ENCODE results near the gene HCN1.
"Not testable (repeated sequence)": the region's sequence is repeated elsewhere in the genome, so short reads cannot be mapped to it uniquely, and the experiment has no call there.

Gene HCN1

DNA sequence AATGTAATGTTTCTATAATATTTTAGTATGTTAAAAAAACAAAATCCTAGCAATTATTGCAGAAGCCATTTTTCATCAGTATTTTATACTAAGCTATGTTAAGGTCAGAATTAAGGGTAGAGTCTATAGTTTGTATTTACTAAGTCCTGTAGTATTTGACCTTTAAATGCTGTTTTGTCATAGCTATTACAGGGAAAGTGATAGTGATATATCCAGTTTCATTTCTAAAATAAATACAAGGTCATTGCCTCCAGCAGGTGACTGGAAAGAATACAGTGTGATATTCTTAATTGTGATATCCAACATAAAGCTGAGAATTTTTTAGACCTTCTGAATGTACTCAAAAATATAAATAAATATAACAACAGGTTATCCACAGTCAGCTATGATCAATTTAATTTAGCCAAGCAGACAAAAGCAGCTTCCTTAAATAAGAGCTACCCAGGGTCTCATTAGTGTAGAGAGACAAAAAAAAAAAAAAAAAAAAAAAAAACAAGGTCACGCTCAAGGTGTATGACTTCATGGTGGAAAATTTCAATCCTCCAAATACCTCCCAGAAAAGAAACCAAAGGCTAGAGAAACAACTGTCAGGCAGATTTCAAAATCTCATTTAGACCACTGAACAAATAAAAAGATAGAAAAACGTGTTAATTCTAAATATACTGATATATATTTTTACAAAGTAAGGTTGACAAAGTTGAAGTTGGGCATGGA, 278.7 kb downstream of the HCN1 start:
- DNase-seq (ENCODE audit: low read depth in 2 of 2): no peak

DNA sequence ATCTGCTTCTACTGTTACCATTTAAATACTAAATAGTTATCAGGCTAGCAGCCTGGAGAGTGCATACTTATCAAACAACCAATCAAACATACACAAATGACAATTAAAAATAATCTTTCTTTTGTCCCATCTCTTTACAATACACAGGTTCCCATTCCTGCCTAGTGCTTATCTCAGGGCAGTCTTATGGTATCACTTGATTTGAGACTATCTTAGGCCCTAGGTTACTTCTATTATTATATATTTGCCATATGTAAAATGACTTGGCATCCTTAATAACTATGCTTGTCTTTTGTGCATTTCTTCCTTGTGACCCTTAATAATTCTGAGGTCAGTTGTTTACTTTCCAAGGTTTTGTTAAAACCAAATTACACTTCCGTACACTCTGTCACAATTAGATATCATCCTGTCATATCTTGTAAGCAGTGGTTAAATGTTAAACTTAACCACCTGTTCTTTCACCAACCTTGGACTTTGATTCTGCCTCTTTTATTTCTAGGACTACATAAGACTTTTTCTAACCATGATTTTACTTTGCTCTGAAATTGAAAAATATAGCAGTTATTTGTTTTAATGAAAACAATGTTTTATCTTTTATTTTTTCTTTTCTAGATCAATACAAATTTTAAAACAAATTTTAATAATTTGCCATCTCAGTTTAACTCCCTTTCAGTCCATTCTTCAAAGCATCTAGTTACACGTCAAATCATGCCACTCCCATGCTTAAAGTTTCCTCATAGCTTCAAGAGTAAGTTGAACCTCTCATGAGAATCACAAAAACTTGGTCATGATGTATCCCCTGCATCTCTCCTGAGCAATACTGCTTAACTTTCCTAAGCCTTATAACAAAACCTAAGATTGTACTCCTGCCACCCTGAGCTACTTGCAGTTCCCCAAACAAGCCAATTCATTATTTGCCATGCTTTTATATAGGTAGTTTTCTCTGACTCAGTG, 281.3 kb downstream of the HCN1 start:
- no peak for DNase-seq (ENCODE audit: low read depth in 2 of 2)

DNA sequence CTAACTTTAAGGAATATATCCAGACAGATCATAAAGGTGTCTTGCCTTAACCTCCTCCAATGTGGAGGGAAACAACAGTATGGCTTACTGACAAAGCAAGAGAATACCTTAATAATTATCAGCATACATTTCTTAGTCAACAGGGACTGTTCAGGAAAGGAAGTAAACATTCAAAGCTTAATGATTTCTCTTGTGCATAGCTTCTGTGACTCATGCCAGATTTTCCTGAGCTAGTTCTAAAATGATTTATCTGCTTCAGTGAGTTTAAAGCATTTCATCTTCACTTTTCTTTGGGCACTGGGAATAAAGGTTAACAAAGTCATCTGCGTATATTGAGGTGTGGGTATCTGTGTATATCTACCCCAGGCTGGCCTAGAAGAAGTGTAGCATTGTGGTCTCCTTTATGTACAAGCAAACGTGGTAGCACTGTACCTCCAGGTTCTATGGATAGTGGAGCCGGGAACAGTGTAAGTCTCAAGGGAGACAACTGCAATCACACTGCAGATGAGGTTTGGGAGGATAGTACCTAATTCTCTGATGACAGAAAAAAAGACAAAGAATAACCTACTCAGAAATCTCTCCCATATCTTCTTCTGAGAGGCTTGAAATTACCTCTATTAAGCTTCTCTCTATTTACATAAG, 284.1 kb downstream of the HCN1 start:
- DNase-seq (ENCODE audit: low read depth in 2 of 2): no peak

DNA sequence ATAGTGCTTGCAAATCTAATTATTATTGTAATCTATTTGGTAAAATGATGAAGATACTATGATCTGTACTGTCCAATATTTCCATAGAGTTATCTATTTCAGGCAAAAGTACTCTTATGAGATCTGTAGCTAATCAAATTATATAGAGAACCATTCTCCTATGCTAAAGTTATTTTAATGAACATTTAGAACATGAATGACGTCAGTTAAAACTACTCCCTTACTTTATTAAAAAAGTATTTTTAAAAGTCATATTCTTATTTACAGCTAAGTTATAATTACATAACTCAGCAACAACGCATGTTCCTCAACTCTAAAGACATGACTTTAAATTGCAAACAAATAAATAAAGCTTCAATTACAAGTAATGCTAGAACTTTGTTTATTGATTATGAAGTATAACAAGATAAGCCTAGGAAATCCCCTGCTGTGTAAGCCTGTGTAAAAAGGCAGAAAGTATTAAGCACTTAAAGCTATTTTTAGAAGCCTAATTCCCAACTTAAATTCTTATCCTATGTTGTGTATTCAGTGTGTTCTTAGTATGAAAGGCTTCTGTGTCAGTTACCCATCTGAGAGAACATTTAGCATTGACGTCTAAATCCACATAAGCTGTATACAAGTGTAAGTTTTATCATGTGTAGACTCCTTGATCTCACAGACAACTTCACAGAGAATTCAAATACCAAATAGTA, 285.7 kb downstream of the HCN1 start:
- DNase-seq (ENCODE audit: low read depth in 2 of 2): no peak

DNA sequence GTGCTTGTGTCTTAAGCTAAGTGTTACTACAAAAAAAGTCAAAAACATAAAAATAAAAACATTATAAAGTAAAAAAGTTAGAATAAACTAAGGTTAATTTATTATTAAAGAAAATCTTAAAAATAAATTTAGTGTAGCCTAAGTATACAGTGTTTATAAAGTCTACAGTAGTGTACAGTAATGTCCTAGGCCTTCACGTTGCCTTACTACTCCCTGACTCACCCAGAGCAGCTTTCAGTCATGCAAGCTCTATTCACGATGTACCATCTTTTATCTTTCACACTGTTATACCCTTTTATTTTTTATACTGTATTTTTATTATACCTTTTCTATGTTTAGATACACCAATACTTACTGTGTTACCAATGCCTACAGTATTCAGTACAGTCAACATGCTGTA, 288.1 kb downstream of the HCN1 start:
- no peak for DNase-seq (ENCODE audit: low read depth in 2 of 2)

DNA sequence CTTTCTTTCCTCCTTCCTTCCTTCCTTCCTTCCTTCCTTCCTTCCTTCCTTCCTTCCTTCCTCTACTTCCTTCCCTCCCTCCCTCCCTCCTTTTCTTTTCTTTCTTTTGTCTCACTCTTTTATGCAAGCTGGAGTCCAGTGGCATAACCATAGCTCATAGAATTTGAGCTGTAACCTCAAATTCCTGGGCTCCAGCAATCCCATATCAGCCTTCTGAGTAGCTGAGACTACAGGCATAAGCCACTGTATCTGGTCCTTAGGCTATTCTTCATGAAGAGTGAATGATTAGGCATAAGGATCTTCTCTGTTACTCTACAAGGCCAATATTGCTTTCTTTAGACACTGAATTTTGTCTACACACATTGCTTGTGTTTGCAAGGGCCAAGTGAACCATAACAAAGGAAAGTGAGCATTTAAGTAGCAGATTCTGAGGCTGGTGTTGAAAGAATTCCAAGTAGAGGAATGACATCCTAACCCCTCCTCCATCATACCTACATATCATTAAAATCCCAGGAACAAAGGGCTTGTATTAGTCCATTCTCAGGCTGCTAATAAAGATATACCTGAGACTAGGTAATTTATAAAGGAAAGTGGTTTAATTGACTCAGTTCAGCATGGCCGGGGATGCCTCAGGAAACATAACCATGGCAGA, 293.2 kb downstream of the HCN1 start:
- DNase-seq (ENCODE audit: low read depth in 2 of 2): no peak

DNA sequence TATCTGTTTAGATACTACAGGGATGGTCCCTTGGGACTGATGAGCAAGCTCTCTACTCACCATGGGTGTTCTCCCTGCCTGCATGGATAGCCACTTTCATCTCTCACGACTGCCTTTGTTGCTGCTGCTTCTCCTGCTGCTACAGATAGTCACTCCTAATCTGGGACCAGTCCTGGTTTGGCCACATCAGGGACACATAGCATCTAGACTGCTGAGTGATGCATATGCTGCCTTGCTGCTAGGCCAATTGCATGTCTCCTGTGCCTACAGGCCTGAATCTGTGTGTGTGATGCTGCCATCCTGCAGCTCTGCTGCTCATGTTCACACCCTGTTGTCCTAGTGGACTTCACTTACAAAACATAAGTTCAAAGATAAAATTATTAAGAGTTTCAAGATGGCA, 297.1 kb downstream of the HCN1 start:
- no peak for DNase-seq (ENCODE audit: low read depth in 2 of 2)

DNA sequence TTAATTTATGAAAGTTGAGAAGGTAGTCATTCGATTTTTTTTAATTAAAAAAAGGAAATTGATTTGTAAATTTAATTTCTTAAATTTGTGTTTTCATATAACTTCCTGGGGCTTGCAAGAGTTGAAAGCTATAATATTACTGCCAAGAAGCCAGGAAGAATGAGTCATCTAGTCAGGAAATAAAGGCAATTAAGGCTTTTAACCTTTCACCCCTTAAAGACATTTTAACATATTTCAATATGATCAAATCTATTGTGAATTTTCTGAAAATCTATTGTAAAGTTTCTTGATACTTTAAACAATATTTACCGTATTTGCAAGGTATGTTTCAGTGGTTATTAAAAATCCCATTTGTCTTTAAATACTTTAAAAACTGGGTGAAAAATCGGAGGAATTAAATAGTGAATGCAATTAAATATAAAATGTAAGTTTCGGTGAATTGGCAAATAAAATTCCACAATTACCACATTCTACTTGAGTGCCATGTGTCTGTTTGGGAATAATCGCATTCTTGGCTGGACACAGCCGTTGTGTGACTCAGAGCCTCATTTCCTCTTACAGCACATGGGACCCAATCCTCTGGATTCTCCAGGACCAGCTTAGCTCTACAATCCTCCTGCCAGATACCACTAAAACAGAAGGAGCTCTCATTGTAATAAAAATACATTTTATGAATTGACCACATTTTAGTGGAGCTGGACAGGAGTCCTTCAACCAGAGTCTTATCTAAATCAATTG, 310.7 kb downstream of the HCN1 start:
- no peak for DNase-seq (ENCODE audit: low read depth in 2 of 2)

DNA sequence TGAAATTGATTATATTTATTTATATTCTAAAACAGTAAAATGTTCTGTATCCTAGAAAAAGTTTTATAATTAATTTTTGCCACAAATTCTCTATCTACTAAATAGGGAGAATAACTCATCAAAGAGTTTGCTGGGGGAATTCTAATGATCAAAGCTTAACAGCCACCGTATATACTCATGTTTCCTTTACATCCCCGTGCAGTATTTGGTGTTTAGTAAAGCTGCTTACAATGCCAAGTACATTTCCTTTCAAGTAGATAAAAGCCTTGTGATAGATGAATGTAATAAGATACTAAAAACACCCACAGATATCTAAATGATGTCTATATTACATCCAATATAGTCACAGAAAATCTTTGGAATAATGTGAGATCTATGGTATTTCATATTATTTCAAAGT, 312.2 kb downstream of the HCN1 start:
- DNase-seq (ENCODE audit: low read depth in 2 of 2): no peak

DNA sequence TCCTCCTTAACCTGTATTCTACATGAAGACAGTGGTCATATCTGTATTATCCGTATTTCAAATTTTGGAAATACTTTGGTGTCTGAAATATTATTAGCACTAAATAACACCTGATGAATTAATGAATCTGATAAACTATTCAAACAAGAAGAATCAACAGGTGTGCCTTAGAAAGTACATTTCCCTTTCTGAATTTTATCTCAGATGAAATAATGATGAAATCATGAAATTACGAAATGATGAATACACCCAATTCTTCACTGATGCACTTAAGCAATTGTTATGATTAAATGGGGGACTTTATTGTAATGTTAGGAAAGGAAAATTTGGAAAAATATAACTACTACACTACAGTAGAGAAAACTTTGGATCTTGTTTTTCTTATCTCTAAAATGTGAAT, 313.6 kb downstream of the HCN1 start:
- no peak for DNase-seq (ENCODE audit: low read depth in 2 of 2)

DNA sequence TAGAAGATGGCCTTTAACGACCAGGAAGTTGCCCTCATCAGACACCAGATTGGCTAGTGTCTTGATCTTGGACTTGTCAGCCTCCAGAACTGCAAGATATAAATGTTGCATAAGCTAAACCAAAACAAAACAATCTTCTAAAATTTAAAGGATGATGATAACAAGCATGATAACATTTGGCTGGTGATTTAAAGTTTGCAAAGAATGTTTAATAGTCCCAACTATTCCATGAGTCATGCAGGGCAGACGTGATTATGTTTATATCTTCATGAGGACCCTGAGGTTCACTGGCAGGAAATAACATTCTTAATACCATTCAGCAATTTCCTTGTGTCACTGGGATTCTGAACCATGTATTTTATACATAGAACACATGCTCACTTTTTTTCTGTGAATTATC, 319.8 kb downstream of the HCN1 start:
- DNase-seq (ENCODE audit: low read depth in 2 of 2): no peak

DNA sequence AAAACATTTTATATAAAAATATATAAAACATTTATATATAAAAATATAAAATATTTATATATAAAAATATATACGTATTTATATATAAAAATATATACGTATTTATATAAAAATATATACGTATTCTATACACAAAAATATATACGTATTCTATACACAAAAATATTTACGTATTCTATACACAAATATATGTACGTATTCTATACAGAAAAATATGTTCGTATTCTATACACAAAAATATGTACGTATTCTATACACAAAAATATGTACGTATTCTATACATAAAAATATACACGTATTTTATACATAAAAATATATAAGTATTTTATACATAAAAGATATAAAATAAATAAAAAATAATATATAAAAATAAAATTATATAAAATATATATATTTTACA, 323.6 kb downstream of the HCN1 start:
- no peak for DNase-seq (ENCODE audit: low read depth in 2 of 2)

DNA sequence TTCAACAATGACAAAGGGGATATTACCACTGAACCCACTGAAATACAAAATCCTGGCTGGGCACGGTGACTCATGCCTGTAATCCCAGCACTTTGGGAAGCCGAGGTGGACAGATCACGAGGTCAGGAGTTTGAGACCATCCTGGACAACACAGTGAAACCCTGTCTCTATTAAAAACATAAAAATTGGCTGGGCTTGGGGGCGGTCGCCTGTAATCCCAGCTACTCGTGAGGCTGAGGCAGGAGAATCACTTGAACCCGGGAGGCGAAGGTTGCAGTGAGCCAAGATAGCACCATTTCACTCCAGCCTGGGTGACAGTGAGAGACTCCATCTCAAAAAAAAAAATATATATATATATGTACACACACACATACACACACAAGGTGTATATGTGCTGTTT, 324.8 kb downstream of the HCN1 start:
- not testable (repeated sequence) for DNase-seq (ENCODE audit: low read depth in 2 of 2)

DNA sequence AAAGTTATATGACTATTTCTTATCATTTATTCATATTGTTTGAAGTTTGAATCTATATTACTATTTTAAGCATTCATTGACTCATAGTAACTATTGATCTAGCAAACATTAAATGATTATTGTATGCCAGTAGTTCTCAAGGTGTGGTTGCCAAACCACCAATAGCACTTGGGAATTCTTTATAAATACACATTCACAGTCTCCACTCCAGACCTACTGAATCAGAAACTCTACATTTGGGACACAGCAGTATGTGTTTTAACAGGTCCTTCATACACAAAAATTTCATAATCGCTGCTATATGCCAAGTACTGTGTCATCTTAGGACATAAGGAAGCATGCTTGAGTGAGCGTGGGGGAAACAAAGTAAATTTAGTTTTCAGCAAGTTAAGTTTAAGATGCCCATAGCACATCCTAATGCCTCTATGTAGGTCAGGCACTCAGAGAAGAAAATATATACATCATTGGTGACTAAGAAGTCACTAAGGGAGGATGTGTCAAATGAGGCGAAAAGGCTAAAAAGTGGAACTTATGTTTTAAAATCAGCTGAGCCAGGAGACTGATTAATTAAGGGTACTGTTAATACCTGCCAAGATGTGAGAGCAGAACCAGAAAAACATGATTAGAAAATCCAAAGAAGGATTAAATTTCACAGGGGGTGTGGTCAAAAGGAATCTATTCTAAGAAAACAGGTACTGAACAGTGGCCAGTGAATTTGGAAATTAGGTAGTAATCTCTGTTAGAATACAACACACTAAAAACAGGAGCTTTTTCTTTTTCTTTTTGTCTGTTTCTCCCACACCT, 340.8 kb downstream of the HCN1 start:
- no peak for DNase-seq (ENCODE audit: low read depth in 2 of 2)

DNA sequence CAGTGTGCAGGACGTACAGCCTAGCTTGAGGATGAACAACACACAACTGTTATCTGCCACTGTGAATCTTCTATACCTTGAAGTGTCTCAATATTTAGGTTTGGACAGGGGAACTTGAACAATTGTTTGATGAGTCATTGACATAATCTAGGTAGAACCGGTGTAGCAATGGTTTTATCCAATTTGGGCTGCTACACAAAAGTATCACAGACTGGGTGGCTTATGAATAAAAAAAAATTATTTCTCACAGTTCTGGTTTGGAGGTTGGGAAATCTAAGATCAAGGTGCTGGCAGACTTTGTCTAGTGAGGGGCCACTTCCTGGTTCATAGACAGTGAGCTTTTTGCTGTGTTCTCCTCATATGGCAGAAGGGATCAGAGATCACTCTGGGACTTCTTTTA, 359.7 kb downstream of the HCN1 start:
- no peak for DNase-seq (ENCODE audit: low read depth in 2 of 2)

DNA sequence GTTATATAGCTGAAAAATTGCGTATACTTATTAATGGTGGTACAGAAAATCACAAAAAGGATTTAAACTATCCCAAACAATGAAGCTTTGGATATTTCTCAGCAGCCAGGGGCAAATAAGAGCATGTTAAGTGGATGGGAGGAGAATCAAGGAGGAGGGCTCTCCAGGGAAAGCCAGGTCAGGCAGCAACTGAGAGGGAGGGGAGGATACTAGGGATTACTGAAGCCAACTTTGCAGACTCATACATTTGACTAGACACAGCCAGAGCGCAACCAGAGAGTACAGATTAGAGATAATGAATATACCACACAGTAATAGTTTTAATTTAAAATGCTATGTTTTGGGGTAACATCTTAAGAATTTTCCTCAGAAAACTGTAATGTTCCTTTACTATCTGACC, 360.2 kb downstream of the HCN1 start:
- DNase-seq (ENCODE audit: low read depth in 2 of 2): no peak

DNA sequence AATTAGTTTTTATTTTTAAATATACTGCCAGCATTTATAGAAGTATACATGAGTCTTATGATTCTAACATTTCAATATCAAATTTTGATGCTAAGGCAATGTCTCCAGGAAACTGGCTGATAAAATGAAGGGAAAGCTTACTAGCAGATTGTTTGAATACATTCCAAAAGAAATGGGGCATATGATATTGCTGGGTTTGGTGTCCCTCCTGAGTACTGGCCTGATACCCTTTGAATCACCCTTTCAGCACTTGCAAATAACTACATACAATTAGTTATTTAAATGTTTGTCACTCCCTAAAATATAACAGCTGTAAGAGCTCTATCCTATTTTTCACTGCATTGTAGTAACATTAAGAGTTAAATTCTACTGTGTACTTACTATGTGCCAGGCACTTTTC, 360.8 kb downstream of the HCN1 start:
- no peak for DNase-seq (ENCODE audit: low read depth in 2 of 2)

DNA sequence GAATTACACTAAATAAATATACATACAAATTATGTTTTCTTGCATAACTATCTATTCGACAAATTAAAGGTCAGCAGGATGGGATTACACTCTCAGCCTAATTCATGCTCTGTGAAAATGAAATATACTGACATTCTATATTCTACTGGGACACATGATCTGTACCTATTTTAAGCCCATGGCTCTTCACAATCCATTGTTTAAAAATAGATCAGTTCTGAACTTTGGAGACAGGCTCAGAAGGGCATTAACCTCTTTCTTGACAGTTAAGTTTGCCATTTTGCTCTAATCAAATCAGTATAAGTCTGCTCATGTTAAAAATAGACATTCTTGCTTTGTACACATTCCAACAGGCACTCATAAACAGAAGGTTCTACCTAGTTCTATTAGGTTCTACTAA, 361.2 kb downstream of the HCN1 start:
- DNase-seq (ENCODE audit: low read depth in 2 of 2): no peak

DNA sequence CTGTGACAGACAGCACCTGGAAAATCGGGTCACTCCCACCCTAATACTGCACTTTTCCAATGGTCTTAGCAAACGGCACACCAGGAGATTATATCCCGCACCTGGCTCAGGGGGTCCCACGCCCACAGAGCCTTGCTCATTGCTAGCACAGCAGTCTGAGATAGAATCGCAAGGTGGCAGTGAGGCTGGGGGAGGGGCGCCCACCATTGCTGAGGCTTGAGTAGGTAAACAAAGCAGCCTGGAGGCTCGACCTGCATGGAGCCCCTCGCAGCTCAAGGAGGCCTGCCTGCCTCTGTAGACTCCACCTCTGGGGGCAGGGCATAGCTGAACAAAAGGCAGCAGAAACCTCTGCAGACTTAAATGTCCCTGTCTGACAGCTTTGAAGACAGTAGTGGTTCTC, 383.6 kb downstream of the HCN1 start:
- not testable (repeated sequence) for DNase-seq (ENCODE audit: low read depth in 2 of 2)

DNA sequence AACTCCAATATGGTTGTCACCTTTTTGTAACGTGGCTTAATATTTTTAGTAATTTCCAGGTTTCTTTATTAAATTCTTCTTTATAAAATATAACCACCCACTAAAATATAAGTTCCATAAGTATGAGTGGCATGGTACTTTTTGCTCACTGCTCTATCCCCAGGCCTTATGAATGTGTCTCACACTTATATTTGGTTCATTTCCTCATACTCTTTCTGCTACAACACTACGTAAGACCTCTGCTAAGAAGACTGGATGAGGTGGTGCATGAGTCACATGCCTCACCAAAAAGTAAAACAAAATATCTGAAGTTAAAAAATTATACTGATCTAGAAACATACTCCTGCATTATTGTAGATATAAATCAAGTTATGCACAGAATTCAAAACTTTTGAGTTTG, 400.9 kb downstream of the HCN1 start:
- DNase-seq (ENCODE audit: low read depth in 2 of 2): no peak

Measured in stimulated activated CD4-positive, alpha-beta T cell treated with anti-CD3 and anti-CD28 coated beads, Interleukin-12 subunit alpha, Interleukin-12 subunit beta, amount 100 ng/mL, for 24 hours (primary cell).